HG02938 (cell line): ENCODE results near the gene TACR1.

Experiments
- ATAC-seq: cut with Tn5 transposase; IDR thresholded peaks from one replicate; pipeline ENCODE4 v1.9.1; 2021; ENCODE audit warnings: mild to moderate bottlenecking, moderate library complexity; ENCODE audit not compliant: unreplicated experiment

TACR1 gene

GRCh38 chr2:75055142-75055819 lies 144.0 kb downstream of the TACR1 start:
- no peak for ATAC-seq

GRCh38 chr2:75054296-75054695 lies 145.0 kb downstream of the TACR1 start:
- no peak for ATAC-seq

GRCh38 chr2:75053484-75054112 lies 145.7 kb downstream of the TACR1 start:
- ATAC-seq, result peak; percentile 49

GRCh38 chr2:75047992-75048625 lies 151.2 kb downstream of the TACR1 start:
- ATAC-seq, result no peak

- ATAC-seq, result no peak
Observed at GRCh38 chr2:75047189-75047991, 151.9 kb downstream of the TACR1 start.

GRCh38 chr2:75045526-75046050 lies 153.7 kb downstream of the TACR1 start:
- no peak for ATAC-seq

GRCh38 chr2:75044291-75044690 lies 155.0 kb downstream of the TACR1 start:
- no peak for ATAC-seq

GRCh38 chr2:75042823-75043222 lies 156.5 kb downstream of the TACR1 start:
- no peak for ATAC-seq

GRCh38 chr2:75041731-75042600 lies 157.4 kb downstream of the TACR1 start:
- no peak for ATAC-seq

- no peak for ATAC-seq
Observed at GRCh38 chr2:75041226-75041625, 158.1 kb downstream of the TACR1 start.

- no peak for ATAC-seq
Observed at GRCh38 chr2:75035444-75036353, 163.6 kb downstream of the TACR1 start.

GRCh38 chr2:75033516-75033915 lies 165.8 kb downstream of the TACR1 start:
- no peak for ATAC-seq

GRCh38 chr2:75031906-75032803 lies 167.2 kb downstream of the TACR1 start:
- ATAC-seq, result no peak

GRCh38 chr2:75031171-75031570 lies 168.1 kb downstream of the TACR1 start:
- ATAC-seq, result no peak

GRCh38 chr2:75030218-75031009 lies 168.9 kb downstream of the TACR1 start:
- no peak for ATAC-seq

GRCh38 chr2:75027886-75028285 lies 171.4 kb downstream of the TACR1 start:
- ATAC-seq, result no peak

- ATAC-seq, result no peak
Observed at GRCh38 chr2:75025633-75026380, 173.5 kb downstream of the TACR1 start.
